Mammary microvascular endothelial cell (primary cell): ENCODE data around the gene TMEM9. TPM values are rescaled to one million over a fixed set of nuclear protein-coding genes. Genes with fewer than 3 reads are reported as not detected.

Experiments used
- total RNA-seq: library from RNA; depleted of rRNA; stranded (reverse); fragments of >200 nt; gene quantifications from 2 replicates; pipeline ENCODE4 v1.2.3, GENCODE V29; 2015

TMEM9 gene
- total RNA-seq: 38.1 and 41.7 TPM in 2 replicates

GRCh38 chr1:201154389-201155165 is at the start of gene TMEM9:
Gene TMEM9, minus strand, starts transcription at chr1:201154474. Its CDS starts 551 bp downstream, at chr1:201153923.

DNA sequence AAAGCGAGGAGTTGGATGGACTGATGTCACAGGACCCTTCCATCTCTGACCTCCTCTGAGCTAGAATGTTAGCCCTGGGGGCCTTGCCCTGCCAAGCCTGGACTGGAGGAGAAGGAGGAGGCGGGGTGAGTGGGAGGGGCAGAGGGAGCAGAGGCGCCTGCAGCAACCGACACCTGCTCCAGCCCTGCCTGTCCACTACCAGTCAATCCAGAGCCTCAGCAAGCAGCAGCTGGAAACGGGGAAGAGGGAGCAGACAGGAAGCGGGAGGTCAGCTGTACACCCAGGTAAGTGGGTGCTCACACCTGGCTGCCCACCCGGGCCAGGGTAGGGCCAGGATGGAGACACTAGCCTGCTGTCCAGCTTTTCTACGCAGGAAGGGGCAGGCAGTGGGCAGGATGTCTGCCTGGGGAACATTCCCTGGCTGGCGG is 36.4 kb upstream of the TMEM9 start, which contains the start of gene IGFN1:
Gene IGFN1, plus strand, starts transcription at position 201 of the 428 bp plus-strand sequence. CDS start 2,470 bp downstream, outside the sequence.

GRCh38 chr1:201126832-201127754 is 27.2 kb downstream of the TMEM9 start, which contains the start of gene ASCL5:
Gene ASCL5, minus strand, starts transcription at chr1:201127184. Its CDS starts 11,812 bp downstream, at chr1:201115372.

DNA sequence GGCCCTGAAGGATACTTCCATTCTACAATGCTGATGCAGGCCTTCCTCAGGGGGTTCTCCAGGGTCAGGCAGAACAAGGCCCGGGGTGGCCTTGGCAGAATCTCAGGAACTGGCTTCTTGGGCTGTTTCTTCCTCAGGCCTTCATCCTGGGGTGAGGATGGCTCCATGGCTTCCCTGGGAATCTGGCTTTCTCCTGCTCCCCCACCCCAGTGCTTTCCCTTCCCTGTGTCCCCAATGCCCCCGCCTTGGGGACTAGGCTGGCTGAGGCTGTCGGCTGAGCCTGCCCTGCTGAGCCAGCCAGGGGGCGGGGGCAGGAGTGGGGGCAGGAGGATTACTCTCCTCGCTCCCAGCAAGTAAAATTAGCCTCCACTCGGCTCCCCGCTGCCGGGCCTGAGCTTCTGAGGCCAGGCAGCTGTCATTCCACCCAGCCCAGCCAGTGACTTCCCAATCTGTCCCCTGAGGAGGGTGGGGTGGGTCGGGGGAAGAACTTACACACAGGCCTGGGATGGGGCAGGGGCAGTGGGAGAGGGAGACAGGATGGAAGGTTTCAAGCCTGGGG is 42.0 kb downstream of the TMEM9 start, which contains the start of gene CACNA1S:
Gene CACNA1S, minus strand, starts transcription at position 254 of the 559 bp plus-strand sequence. Its CDS starts 87 bp downstream, at position 167.

Other genes starting within 250 kb of the TMEM9 start
- 1.00 and 1.2 TPM in 2 replicates for gene KIF21B, start 130.8 kb downstream of the TMEM9 start, total RNA-seq
- gene CACNA1S, start 42.0 kb downstream of the TMEM9 start, total RNA-seq: not detected in 2 replicates
- not detected in 2 replicates for gene ASCL5, start 27.3 kb downstream of the TMEM9 start, total RNA-seq
- gene IGFN1, start 36.4 kb upstream of the TMEM9 start, total RNA-seq: not detected in 2 replicates
- 0.15 TPM in 1 of 2 replicates, not detected in the other for gene PKP1, start 129.0 kb upstream of the TMEM9 start, total RNA-seq
- gene TNNT2, start 223.2 kb upstream of the TMEM9 start, total RNA-seq: not detected in 2 replicates
- gene LAD1, start 244.8 kb upstream of the TMEM9 start, total RNA-seq: not detected in 2 replicates